HG03139 (cell line): ENCODE results near the gene PCDHGA5.
"Not testable (repeated sequence)": the region's sequence is repeated elsewhere in the genome, so short reads cannot be mapped to it uniquely, and the experiment has no call there.

Experiments used
- ATAC-seq: cut with Tn5 transposase; IDR thresholded peaks from one replicate; pipeline ENCODE4 v1.9.1; 2021; ENCODE audit not compliant: unreplicated experiment

PCDHGA5 gene

DNA sequence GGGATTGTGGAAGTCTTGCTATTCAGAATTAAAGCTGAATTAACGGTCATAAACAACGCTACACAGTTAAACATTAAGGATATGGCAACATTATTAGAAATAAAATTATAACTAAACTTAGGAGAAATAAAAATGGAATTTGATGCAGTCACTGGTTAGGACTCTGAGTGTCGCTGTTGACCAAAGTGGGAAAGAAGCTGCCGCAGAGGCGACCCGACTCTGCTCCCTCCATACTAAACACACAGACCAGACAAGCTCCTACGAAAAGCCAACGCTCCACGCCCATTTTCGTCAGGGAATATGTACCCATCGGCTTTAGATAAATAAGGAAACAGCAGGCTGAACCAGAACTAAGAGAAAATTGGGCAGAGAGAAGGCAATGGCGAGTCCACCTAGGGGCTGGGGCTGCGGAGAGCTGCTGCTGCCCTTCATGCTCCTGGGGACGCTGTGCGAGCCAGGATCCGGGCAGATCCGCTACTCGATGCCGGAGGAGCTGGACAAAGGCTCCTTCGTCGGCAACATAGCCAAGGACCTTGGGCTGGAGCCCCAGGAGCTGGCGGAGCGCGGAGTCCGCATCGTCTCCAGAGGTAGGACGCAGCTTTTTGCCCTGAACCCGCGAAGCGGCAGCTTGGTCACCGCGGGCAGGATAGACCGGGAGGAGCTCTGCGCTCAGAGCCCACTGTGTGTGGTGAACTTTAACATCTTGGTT, at the start of gene PCDHGA5:
Gene PCDHGA5, plus strand, starts transcription at position 211 of the 709 bp plus-strand sequence. Its CDS starts 169 bp downstream, at position 380.
- ATAC-seq: no peak

DNA sequence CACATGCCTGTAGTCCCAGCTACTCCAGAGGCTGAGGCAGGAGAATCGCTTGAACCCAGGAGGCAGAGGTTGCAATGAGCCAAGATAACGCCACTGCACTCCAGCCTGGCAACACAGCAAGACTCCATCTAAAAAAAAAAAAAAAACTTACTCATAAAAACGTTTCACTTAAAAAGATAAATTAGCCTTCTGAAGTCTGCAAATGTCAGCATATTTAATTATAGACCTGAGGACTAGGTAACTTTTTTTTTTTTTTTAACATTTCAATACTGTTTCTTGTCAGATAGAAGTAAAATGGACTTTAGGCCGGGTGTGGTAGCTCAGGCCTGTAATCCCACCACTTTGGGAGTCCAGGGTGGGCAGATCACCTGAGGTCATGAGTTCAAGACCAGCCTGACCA, 47.0 kb upstream of the PCDHGA5 start:
- ATAC-seq: not testable (repeated sequence)

DNA sequence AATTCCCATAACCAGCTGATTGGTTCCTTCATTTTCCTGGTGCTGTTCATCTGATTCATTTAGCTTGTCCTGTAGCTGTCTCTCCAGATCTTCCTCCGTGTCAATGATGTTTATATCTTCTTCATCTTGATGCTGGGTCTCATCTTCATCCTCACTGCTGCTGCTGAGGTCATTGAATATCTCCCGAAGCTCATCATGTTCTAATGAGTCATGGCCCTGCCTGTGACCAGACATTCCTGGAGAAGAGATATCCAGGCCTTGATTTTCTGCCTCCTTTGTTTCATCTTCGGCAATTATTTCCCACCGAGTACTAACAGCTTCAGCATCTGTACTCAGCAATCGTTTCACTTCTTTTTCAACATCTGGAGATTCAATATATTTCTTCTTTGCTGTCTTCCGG, 44.8 kb upstream of the PCDHGA5 start:
- ATAC-seq: no peak

DNA sequence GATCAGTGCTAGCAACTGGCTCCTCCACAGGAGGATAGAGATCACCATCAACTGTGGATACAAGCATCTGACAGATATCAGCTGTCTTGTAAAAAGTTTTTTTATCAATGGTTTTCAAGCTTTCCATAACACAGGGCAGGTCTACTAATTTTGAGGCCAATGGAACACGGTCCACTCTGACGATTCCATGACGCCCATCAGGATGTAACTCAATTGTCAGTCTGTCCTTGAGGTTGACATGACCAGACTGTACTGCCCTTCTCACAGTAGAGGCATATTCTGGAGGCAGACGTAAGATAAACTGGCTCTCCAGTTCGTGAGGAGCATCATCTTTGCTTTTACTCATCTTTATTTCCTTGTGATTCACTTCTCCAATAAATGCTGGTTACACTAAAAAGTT, 44.3 kb upstream of the PCDHGA5 start:
- no peak for ATAC-seq

DNA sequence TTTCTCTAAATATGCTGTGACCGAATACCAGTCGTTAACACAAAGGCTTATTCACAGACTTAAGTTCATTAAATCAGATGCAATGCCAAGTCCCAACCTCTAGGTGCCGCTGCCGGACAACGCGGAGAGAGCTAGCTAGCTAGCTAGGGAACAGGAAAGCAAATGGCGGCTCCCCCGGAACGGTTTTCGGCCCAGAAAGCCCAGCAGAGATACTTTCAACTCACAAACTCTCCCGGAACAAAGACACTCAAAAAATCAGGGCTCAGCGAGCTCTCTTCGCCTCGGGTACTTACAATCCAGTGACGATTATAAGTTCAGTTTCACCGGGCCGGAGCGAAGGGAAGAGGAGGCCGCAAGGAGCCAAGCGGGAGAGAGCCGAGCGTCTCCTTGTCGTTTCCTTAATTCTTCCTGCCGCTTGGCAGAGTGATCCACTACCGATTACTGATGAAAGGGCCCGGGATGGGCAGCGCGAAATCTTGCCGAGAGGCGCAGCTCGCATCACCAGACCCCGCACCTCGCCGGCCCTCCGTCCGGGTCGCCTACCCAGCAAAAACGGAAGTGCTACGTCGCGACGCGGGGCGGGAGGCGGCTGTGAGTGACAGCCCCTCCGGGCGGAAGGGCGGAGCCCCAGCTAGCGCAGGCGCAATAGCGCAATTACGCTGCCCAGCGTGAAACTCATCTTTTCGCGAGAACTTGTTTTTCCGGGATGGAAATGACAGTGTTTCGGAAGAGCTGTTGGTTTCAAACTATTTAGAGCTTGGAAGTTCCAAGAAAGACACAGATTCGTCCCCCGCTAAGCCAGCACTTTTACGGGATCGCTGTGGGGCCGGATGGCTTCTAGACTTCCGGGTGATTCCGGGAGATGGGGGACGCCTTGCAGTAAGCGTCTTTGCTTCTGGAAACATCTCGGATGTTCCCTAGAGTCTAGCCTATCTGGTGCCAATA, 43.5 kb upstream of the PCDHGA5 start, which contains the start of gene TAF7:
Gene TAF7, minus strand, starts transcription at position 560 of the 945 bp plus-strand sequence. CDS start 740 bp downstream, outside the sequence.
- ATAC-seq: peak; percentile 94

DNA sequence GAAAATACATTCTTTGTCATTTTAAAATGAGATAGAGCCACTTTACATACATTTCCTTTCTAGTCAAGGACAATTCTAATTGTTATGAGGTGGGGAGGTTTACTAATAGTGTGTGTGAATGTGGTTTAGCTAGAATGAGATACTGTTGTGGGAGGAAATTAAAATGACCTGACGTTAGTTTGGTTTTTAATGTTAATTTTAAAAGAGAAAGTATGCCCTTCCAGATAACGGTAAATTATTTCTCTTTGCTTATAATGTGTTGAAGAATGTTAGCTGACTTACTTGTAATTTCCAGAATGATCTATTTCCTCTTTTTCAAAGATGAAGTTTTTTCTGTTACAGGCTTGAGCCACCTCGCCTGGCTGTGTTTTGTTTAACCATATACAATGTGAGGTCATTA, 41.7 kb upstream of the PCDHGA5 start:
- no peak for ATAC-seq

DNA sequence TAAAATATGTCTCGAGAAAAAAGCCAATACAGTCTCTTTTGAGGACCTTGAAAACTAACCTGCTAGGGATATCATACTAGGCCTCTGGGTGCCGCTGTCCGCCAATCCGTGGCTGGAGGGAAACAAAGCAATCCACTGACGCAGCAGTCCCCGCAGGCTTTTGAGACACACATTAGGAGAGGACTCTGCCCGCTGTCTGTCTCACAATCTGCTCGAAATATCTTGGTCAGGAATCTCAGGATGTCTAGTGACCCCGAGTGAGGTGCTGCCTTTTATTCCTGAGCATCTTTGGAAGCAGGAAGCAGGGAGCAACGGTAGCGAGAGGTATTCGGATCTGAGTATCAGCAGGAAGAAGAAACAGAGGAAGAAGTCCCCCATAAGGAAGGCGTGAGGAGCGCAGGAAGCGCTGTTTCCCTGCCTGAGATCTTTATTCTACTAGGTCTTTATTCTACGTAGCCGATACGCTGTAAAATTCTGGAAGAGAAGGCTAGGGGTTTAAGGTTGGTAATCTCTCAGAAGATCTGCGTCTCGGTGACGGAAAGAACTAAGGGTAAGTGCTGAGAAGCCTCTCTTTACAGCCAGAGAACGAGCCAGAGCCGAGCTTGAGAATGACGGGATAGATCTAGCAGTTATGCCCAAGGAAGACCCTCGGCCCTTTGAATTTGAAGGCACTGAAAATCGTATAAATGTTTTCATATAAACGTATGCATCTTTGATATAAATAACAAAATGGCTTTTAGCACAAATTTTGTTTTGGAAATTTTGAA, 37.7 kb upstream of the PCDHGA5 start:
- peak; percentile 80 for ATAC-seq

DNA sequence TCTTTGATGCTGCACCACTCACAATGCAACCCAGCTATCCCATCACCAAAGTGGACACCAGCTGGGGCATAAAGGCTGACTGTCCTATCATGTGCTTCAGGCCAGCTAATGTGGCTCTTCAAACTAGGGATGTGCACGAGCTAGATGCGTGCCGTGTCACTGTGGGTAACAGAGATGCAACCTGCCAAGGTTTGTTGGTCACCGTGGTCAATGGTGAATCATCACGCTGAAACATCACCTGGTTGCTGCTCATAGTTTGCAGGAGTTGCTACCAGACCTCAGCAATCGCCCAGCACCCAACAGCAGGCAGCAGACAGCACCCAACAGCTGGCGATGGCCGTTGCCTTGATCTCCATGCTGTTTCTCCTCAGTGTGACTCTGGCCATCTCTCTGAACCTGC, 35.7 kb upstream of the PCDHGA5 start:
- ATAC-seq: no peak

DNA sequence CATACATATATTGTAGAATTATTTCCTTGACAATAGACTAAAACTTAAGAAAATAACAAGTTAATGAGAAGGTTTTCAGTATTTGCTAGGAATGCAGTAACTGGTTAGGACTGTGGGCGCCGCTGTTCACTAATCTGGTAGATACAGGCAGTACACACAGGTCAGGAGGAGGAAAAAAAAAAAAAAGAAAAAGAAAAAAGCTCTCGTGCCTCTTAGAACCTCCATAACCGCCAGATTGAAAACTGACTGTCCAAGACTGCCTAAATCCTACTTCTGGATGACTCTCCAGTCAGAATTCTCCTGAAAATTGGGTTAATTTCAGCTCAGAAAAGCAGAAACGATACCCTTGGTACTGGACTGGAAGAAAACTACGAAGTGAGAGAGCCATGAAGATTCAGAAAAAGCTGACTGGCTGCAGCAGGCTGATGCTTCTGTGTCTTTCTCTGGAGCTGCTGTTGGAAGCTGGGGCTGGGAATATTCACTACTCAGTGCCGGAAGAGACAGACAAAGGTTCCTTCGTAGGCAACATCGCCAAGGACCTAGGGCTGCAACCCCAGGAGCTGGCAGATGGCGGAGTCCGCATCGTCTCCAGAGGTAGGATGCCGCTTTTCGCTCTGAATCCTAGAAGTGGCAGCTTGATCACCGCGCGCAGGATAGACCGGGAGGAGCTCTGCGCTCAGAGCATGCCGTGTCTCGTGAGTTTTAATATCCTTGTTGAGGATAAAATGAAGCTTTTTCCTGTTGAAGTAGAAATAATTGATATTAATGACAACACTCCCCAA, 33.5 kb upstream of the PCDHGA5 start, which contains the start of gene PCDHGA1:
Gene PCDHGA1, plus strand, starts transcription at position 216 of the 782 bp plus-strand sequence.
- ATAC-seq: no peak

DNA sequence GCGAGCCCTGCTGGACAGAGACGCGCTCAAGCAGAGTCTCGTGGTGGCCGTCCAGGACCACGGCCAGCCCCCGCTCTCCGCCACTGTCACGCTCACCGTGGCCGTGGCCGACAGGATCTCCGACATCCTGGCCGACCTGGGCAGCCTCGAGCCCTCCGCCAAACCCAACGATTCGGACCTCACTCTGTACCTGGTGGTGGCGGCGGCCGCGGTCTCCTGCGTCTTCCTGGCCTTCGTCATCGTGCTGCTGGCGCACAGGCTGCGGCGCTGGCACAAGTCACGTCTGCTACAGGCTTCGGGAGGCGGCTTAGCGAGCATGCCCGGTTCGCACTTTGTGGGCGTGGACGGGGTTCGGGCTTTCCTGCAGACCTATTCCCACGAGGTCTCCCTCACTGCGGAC, 31.4 kb upstream of the PCDHGA5 start:
- not testable (repeated sequence) for ATAC-seq

DNA sequence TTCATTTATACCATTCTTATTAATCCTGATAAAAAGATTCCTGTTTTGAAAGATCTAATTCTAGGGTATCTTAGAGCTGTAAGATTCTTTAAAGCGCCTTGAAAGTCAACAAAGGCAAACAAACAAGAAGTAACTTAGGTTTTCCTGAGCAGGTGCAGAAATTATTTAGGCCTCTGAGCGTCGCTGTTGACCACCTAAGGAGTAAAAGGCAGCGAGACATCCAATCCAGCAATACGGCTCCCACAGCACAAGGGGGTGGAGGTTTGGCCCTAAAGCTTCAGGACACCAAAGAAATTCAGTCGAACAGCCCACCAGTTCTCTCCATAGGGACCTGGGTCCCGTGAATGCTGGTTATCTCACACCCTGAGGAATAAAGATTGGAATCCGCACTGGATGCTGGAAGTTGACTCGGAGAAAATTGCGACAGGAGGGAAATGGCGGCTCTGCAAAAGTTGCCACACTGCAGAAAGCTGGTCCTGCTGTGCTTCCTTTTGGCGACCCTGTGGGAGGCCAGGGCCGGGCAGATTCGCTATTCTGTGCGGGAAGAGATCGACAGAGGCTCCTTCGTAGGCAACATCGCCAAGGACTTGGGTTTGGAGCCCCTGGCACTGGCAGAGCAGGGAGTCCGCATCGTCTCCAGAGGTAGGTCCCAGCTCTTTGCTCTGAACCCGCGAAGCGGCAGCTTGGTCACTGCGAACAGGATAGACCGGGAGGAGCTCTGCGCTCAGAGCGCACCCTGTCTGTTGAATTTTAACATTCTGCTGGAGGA, 25.2 kb upstream of the PCDHGA5 start, which contains the start of gene PCDHGA2:
Gene PCDHGA2, plus strand, starts transcription at position 223 of the 769 bp plus-strand sequence.
- no peak for ATAC-seq

DNA sequence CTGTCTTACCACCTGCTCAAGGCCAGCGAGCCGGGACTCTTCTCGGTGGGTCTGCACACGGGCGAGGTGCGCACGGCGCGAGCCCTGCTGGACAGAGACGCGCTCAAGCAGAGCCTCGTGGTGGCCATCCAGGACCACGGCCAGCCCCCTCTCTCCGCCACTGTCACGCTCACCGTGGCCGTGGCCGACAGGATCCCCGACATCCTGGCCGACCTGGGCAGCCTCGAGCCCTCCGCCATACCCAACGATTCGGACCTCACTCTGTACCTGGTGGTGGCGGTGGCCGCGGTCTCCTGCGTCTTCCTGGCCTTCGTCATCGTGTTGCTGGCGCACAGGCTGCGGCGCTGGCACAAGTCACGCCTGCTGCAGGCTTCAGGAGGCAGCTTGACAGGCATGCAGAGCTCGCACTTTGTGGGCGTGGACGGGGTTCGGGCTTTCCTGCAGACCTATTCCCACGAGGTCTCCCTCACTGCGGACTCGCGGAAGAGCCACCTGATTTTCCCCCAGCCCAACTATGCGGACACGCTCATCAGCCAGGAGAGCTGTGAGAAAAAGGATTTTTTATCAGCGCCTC, 23.1 kb upstream of the PCDHGA5 start:
- not testable (repeated sequence) for ATAC-seq

DNA sequence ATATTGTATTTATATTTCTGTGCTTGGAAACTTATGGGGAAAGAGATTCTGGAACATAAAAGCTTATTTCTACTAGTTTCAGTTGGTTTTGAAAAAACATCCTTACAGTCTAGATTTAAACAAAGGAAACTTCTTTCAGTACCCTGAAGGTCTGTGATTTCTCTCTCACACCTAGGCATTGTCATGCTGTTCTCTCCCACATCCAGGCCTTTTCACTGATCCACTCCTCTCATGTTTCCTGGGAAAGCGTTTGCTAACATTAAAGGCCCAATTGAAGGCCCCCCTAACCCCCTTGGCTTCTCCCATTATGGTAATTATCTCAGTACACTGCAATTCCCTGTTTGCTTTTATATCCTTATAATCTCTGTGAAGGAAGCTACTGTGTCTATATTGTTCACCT, 21.2 kb upstream of the PCDHGA5 start:
- ATAC-seq: no peak

DNA sequence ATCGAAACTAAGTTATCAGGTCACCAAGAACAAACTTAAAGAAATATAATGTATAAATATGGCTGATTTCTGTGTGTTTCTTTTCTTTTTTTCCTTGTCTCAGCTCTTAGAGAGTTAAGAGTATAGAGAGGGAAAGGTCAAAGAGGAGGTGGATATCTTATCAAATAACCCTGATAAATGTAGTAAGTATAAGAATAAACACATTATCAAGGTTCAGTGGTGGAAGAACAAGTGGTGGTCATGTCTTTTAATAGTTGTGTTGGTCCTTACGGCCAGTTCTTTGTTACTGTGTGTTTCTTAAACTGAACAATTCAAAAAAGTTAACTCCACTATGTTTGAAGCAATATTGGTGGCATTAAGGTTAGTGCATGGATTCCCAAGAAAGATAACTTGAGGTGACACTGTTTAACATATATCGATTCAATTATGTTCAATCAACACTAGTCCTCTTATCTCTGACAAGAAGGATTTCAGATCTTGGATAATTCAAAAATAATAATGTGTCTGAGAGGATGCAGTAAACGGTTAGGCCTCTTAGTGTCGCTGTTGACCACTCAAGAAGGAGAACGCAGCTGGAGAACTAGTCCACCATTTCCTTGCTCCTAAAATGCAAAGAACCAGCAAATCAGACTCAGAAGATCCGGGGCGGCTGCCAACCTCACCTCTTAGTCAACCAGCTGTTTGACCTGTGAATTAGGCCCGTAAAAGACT, 20.6 kb upstream of the PCDHGA5 start, which contains the start of gene PCDHGA3:
Gene PCDHGA3, plus strand, starts transcription at position 588 of the 711 bp plus-strand sequence. CDS start 205 bp downstream, outside the sequence.
- no peak for ATAC-seq

DNA sequence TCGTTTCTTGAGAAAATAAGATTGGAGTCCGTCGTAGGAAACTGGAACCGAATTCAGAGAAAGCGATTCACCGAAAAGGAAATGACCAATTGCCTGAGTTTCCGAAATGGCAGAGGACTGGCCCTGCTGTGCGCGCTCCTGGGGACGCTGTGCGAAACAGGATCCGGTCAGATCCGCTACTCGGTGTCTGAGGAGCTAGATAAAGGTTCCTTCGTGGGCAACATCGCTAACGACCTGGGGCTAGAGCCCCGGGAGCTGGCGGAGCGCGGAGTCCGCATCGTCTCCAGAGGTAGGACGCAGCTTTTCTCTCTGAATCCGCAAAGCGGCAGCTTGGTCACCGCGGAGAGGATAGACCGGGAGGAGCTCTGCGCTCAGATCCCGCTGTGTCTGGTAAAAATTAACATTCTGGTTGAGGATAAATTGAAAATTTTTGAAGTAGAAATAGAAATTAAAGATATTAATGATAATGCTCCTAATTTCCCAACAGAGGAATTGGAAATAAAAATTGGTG, 20.0 kb upstream of the PCDHGA5 start:
- ATAC-seq: no peak

DNA sequence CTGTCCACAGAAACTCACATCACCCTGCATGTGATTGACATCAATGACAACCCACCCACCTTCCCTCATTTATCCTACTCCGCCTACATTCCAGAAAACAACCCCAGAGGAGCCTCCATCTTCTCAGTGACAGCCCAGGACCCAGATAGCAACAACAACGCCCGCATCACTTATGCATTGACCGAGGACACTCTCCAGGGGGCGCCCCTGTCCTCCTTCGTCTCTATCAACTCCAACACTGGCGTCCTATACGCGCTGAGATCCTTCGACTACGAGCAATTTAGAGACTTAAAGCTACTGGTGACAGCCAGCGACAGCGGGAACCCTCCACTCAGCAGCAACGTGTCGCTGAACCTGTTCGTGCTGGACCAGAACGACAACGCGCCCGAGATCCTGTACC, 18.6 kb upstream of the PCDHGA5 start:
- no peak for ATAC-seq

DNA sequence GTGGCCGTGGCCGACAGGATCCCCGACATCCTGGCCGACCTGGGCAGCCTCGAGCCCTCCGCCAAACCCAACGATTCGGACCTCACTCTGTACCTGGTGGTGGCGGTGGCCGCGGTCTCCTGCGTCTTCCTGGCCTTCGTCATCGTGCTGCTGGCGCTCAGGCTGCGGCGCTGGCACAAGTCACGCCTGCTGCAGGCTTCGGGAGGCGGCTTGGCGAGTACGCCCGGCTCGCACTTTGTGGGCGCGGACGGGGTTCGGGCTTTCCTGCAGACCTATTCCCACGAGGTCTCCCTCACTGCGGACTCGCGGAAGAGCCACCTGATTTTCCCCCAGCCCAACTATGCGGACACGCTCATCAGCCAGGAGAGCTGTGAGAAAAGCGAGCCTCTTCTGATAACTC, 17.9 kb upstream of the PCDHGA5 start:
- ATAC-seq: not testable (repeated sequence)
